Measurements from ENCODE around the gene BICRAL.

DNA sequence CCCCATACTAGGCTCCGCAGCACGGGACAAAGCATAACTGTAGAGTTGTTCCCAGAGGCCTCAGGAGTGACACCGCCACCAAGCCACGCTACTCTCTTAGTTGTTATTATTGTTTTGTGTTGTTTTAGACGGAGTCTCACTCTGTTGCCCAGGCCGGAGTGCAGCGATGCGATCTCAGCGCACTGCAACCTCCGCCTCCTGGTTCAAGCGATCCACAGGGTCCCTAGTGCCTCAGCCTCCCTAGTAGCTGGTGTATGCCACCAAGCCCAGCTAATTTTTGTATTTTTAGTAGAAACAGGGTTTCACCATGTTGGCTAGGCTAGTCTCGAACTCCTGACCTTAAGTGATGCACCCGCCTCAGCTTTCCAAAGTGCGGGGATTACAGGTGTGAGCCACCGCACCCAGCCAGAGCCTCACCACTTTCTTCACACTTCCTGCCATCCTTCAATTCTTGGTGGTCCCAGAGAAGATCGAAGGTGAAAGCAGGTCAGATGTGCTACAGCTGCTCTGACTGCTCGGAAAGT is 109.4 kb downstream of the BICRAL start:
- TF ChIP-seq, protein P1, sequence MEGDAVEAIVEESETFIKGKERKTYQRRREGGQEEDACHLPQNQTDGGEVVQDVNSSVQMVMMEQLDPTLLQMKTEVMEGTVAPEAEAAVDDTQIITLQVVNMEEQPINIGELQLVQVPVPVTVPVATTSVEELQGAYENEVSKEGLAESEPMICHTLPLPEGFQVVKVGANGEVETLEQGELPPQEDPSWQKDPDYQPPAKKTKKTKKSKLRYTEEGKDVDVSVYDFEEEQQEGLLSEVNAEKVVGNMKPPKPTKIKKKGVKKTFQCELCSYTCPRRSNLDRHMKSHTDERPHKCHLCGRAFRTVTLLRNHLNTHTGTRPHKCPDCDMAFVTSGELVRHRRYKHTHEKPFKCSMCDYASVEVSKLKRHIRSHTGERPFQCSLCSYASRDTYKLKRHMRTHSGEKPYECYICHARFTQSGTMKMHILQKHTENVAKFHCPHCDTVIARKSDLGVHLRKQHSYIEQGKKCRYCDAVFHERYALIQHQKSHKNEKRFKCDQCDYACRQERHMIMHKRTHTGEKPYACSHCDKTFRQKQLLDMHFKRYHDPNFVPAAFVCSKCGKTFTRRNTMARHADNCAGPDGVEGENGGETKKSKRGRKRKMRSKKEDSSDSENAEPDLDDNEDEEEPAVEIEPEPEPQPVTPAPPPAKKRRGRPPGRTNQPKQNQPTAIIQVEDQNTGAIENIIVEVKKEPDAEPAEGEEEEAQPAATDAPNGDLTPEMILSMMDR (IDR thresholded peaks at IDR 0.05 in 8 of 11, conservative IDR thresholded peaks at IDR 0.05 in 3 of 11) = no peak
- TF ChIP-seq POLR2AphosphoS5 (IDR thresholded peaks at IDR 0.05) = no peak

Measured in spleen (tissue), 7 donors.